B cell (primary cell): ENCODE measurements around the gene ABTB2. TPM values are rescaled to one million over a fixed set of nuclear protein-coding genes. Genes with fewer than 3 reads are reported as not detected.

Experiments used
- ATAC-seq: fragments of 200-7000 bp; cut with Tn5 transposase; one replicate; pipeline ENCODE4 v1.10.0; 2021; ENCODE audit warnings: low read depth, mild to moderate bottlenecking, moderate number of reproducible peaks, moderate library complexity
- CTCF ChIA-PET: fragments of 350-600 bp; sonication (Branson Sonifier 250); formaldehyde crosslinking; loops from one replicate; lab custom pipeline; 2021; ENCODE audit warnings: antibody characterized with exemption, inconsistent platforms; lab: Charles Lee
- POLR2A ChIA-PET: fragments of 350-600 bp; sonication (Branson Sonifier 250); formaldehyde crosslinking; loops from one replicate; lab custom pipeline; 2021; ENCODE audit warnings: antibody characterized with exemption; lab: Charles Lee
- DNase-seq: peaks from one replicate; pipeline ENCODE4 v3.0.0; 2013
- H2AFZ ChIP-seq: 2 replicates; pipeline ENCODE4 v1.6.1; 2012; ENCODE audit warnings: mild to moderate bottlenecking, low read depth, low read length; ENCODE audit not compliant: insufficient read depth, poor library complexity, severe bottlenecking
- H3K27ac ChIP-seq, 2 donors: 1 replicate in 1 of 2; 2 replicates in 1 of 2; pipeline ENCODE4 v1.5.1; 2012 to 2013; ENCODE audit warnings: low read length in 2 of 2, mild to moderate bottlenecking in 2 of 2, moderate library complexity in 1 of 2
- H3K27me3 ChIP-seq, 4 experiments: fragments of 200-600 bp in 1 of 4; sonication (generic) in 1 of 4; replicated peaks in 1 of 4; 1 replicate in 2 of 4; 2 replicates in 2 of 4; pipeline versions ENCODE4 v1.6.1 to v1.7.0; 2013 to 2016; ENCODE audit warnings: low read length in 3 of 4, mild to moderate bottlenecking in 2 of 4, mixed read lengths in 1 of 4, moderate library complexity in 1 of 4; ENCODE audit not compliant: insufficient read depth in 4 of 4, control insufficient read depth in 3 of 4; ENCODE audit errors: control extremely low read depth in 1 of 4
- H3K36me3 ChIP-seq, 2 experiments: replicated peaks in 1 of 2; 1 replicate in 1 of 2; 2 replicates in 1 of 2; pipeline versions ENCODE4 v1.6.1 to v1.7.1; 2013; ENCODE audit warnings: low read length in 1 of 2; ENCODE audit not compliant: insufficient read depth in 2 of 2, control insufficient read depth in 1 of 2; ENCODE audit errors: control extremely low read depth in 1 of 2, extremely low read depth in 1 of 2
- H3K4me1 ChIP-seq, 2 donors: fragments of 200-600 bp in 1 of 2; sonication (generic) in 1 of 2; 1 replicate in 1 of 2; 2 replicates in 1 of 2; pipeline versions ENCODE4 v1.5.1 to v1.6.1; 2013 to 2017; ENCODE audit warnings: low read length in 2 of 2; ENCODE audit not compliant: control insufficient read depth in 2 of 2, insufficient read depth in 2 of 2
- H3K4me2 ChIP-seq: replicated peaks from 2 replicates; pipeline ENCODE3; 2012; ENCODE audit warnings: mild to moderate bottlenecking, low read depth, low read length; ENCODE audit not compliant: poor library complexity, severe bottlenecking
- H3K4me3 ChIP-seq, 5 experiments: fragments of 200-600 bp in 1 of 5; sonication (generic) in 1 of 5; 1 replicate in 3 of 5; 2 replicates in 2 of 5; pipeline versions ENCODE4 v1.5.1 to v1.7.0; 2011 to 2016; ENCODE audit warnings: low read length in 4 of 5, mild to moderate bottlenecking in 4 of 5, low read depth in 2 of 5, control low read depth in 1 of 5, moderate library complexity in 1 of 5; ENCODE audit not compliant: insufficient read depth in 1 of 5; ENCODE audit errors: control extremely low read depth in 1 of 5, extremely low read depth in 1 of 5
- H3K79me2 ChIP-seq: fragments of 200-600 bp; sonication (generic); one replicate; pipeline ENCODE4 v1.6.0; 2016; ENCODE audit warnings: low read length; ENCODE audit not compliant: control insufficient read depth, insufficient read depth
- H3K9ac ChIP-seq: fragments of 200-600 bp; sonication (generic); 2 replicates; pipeline ENCODE4 v1.6.1; 2017; ENCODE audit warnings: mild to moderate bottlenecking, low read length, moderate library complexity
- H3K9me3 ChIP-seq, 3 donors: one replicate each; pipeline versions ENCODE4 v1.6.1 to v1.7.1; 2013; ENCODE audit warnings: low read length in 2 of 3; ENCODE audit not compliant: control insufficient read depth in 2 of 3, insufficient read depth in 1 of 3; ENCODE audit errors: control extremely low read depth in 1 of 3
- H4K20me1 ChIP-seq: 2 replicates; pipeline ENCODE4 v1.6.0; 2012; ENCODE audit warnings: mild to moderate bottlenecking, low read length; ENCODE audit not compliant: insufficient read depth, control insufficient read depth, poor library complexity, severe bottlenecking
- H3K27ac Mint-ChIP-seq: one replicate; pipeline ENCODE4 v1.8.0; 2021; ENCODE audit warnings: mixed read lengths
- H3K27me3 Mint-ChIP-seq: one replicate; pipeline ENCODE4 v1.8.0; 2021; ENCODE audit warnings: mixed read lengths
- H3K4me1 Mint-ChIP-seq: one replicate; pipeline ENCODE4 v1.8.0; 2021; ENCODE audit warnings: mixed read lengths
- H3K4me3 Mint-ChIP-seq: one replicate; pipeline ENCODE4 v1.8.0; 2021; ENCODE audit warnings: mixed read lengths
- H3K9me3 Mint-ChIP-seq: one replicate; pipeline ENCODE4 v1.8.0; 2022; ENCODE audit warnings: mixed read lengths; ENCODE audit not compliant: insufficient read depth
- CTCF ChIP-seq: fragments of 200-600 bp; IDR thresholded peaks from one replicate; pipeline ENCODE4 v1.8.0; 2022; ENCODE audit warnings: antibody characterized with exemption, mild to moderate bottlenecking
- EZH2 ChIP-seq: IDR thresholded peaks from 2 replicates; pipeline ENCODE4 v1.6.1; 2012; ENCODE audit warnings: borderline replicate concordance, low read depth, mild to moderate bottlenecking, moderate library complexity, low read length; ENCODE audit not compliant: insufficient read depth, poor library complexity, severe bottlenecking
- WGBS: methylation state at CpG from one replicate; pipeline ENCODE4 v1.1.5; 2013; ENCODE audit warnings: missing lambda C conversion rate; ENCODE audit not compliant: insufficient coverage; 5-methylcytosine and 5-hydroxymethylcytosine counted together
- intact Hi-C: fragments of 100-400 bp; cut with micrococcal nuclease; formaldehyde crosslinking; loops from one replicate; pipeline ENCODE4 v1.10.0; 2022
- polyA plus RNA-seq: library from polyadenylated mRNA; depleted of rRNA; stranded (reverse); fragments of >200 nt; gene quantifications from 2 replicates; pipeline ENCODE4 v1.2.3, GENCODE V29; 2012
- total RNA-seq, 2 donors: library from RNA; stranded (reverse); fragments of 120-200 nt in 1 of 2; gene quantifications; 1 replicate in 1 of 2; 2 replicates in 1 of 2; pipeline versions ENCODE4 v1.2.3 to v1.2.4, GENCODE V29; 2013 to 2022

ABTB2 gene
- total and polyA plus RNA-seq, 2 donors (not counting 1 experiment from before 2014, with no cell fraction given) = 0.30 to 5.9 TPM

- no peak overlapping the region for H3K4me2 ChIP-seq
- H3K4me1 Mint-ChIP-seq = peaks cover 4% of the 10 kb centered on the region
- H3K4me3 ChIP-seq = no peak overlapping the region
- ChIA-PET POLR2A (no interaction called here), CTCF (no interaction called here)
- TF ChIP-seq CTCF = no peak
- no peak for TF ChIP-seq EZH2
- H3K9me3 Mint-ChIP-seq = no peaks in the 10 kb centered on the region
- peaks cover 3% of the 10 kb centered on the region for H3K27me3 Mint-ChIP-seq
- DNase-seq (no peak), ATAC-seq (no peak)
- H3K27ac Mint-ChIP-seq = no peak overlapping the region
- WGBS = 90% methylated on average over 2 of the region's 2 CpGs
- H3K36me3 ChIP-seq = no peaks in the 10 kb centered on the region
- H3K4me3 Mint-ChIP-seq = no peak overlapping the region
- H3K4me1 ChIP-seq = no peaks in the 10 kb centered on the region
- H2AFZ ChIP-seq = no peak overlapping the region
- H3K27ac ChIP-seq = no peak overlapping the region
- no peak overlapping the region for H3K9ac ChIP-seq
- H3K79me2 ChIP-seq = no peaks in the 10 kb centered on the region
- H3K27me3 ChIP-seq = peaks cover 0 to 3% (median 1%) of the 10 kb centered on the region in 4 experiments
- H3K9me3 ChIP-seq = no peaks in the 10 kb centered on the region
- intact Hi-C loops = no loop called here
- H4K20me1 ChIP-seq = no peaks in the 10 kb centered on the region
Measured at GRCh38 chr11:34335331-34335730, 22.5 kb downstream of the ABTB2 start.

GRCh38 chr11:34333787-34334186 lies 24.0 kb downstream of the ABTB2 start:
- Histone ChIP-seq H3K27me3 (peaks cover 0 to 3% (median 1%) of the 10 kb centered on the region in 4 experiments), H3K9ac (no peak overlapping the region), H3K4me1 (no peaks in the 10 kb centered on the region), H3K36me3 (no peaks in the 10 kb centered on the region), H4K20me1 (no peaks in the 10 kb centered on the region), H2AFZ (no peak overlapping the region), H3K4me2 (no peak overlapping the region), H3K9me3 (no peaks in the 10 kb centered on the region), H3K79me2 (no peaks in the 10 kb centered on the region), H3K27ac (no peak overlapping the region), H3K4me3 (no peak overlapping the region)
- CTCF ChIA-PET = interaction anchor here (0.7 kb wide), 2 partner anchors 13 to 600 kb away, joined by 3 to 4 read pairs; no protein-coding TSS in a partner anchor
- peaks cover 3% of the 10 kb centered on the region for H3K27me3 Mint-ChIP-seq
- intact Hi-C loops = no loop called here
- POLR2A ChIA-PET = no interaction called here
- 11% methylated on average over 1 of the region's 3 CpGs for WGBS
- H3K4me1 Mint-ChIP-seq = peaks cover 4% of the 10 kb centered on the region
- H3K9me3 Mint-ChIP-seq = no peaks in the 10 kb centered on the region
- H3K27ac Mint-ChIP-seq = no peak overlapping the region
- no peak overlapping the region for H3K4me3 Mint-ChIP-seq
- DNase-seq (no peak), ATAC-seq (no peak)
- no peak for TF ChIP-seq CTCF
- TF ChIP-seq EZH2 = no peak
